Liver (tissue), 3 donors: ENCODE data around the gene KAT2A.

ENCODE experiments used
- ATF3 ChIP-seq: IDR thresholded peaks from 2 replicates; pipeline ENCODE4 v1.6.1; 2016; ENCODE audit warnings: antibody characterized with exemption
- CTCF ChIP-seq: fragments of 150-350 bp; IDR thresholded peaks from 2 replicates; pipeline ENCODE4 v1.5.1; 2017; ENCODE audit warnings: improper control_type of control experiment, low read depth, low read length; ENCODE audit not compliant: missing input control
- EGR1 ChIP-seq, 2 donors: IDR thresholded peaks; 2 replicates each; pipeline ENCODE4 v1.6.1; 2016 to 2018; ENCODE audit warnings: antibody characterized with exemption in 2 of 2, low read depth in 2 of 2
- GABPA ChIP-seq, 2 donors: IDR thresholded peaks in 1 of 2; conservative IDR thresholded peaks in 1 of 2; 2 replicates each; pipeline ENCODE4 v1.6.1; 2016; ENCODE audit warnings: antibody characterized with exemption in 2 of 2, mild to moderate bottlenecking in 1 of 2, moderate library complexity in 1 of 2
- HNF4A ChIP-seq, 2 donors: conservative IDR thresholded peaks; 2 replicates each; pipeline ENCODE4 v1.6.1; 2016; ENCODE audit warnings: antibody characterized with exemption in 2 of 2, mild to moderate bottlenecking in 2 of 2
- RAD21 ChIP-seq, 2 donors: IDR thresholded peaks; 2 replicates each; pipeline ENCODE4 v1.6.1; 2016; ENCODE audit warnings: antibody characterized with exemption in 2 of 2, mild to moderate bottlenecking in 2 of 2
- REST ChIP-seq: IDR thresholded peaks from 2 replicates; pipeline ENCODE4 v1.6.1; 2016; ENCODE audit warnings: antibody characterized with exemption, mild to moderate bottlenecking
- SP1 ChIP-seq: IDR thresholded peaks from 2 replicates; pipeline ENCODE4 v1.6.1; 2018; ENCODE audit warnings: antibody characterized with exemption, mild to moderate bottlenecking
- YY1 ChIP-seq: IDR thresholded peaks from 2 replicates; pipeline ENCODE4 v1.6.1; 2016; ENCODE audit warnings: antibody characterized with exemption, mild to moderate bottlenecking
- TF ChIP-seq, protein P1 (sequence below): IDR thresholded peaks from 2 replicates; pipeline ENCODE4 v1.6.1; 2016; ENCODE audit warnings: antibody characterized with exemption
- donor health status: healthy.
- donor health status: healthy.

GRCh38 chr17:42138749-42139492 lies 17.8 kb upstream of the KAT2A start:
- TF ChIP-seq CTCF (no peak), ATF3 (no peak), HNF4A (conservative IDR thresholded peaks at IDR 0.05) (no peak), GABPA (IDR thresholded peaks at IDR 0.05 in 1 of 2, conservative IDR thresholded peaks at IDR 0.05 in 1 of 2) (no peak), YY1 (no peak), EGR1 (IDR thresholded peaks at IDR 0.05; ENCODE audit: low read depth in 2 of 2) (no peak), RAD21 (IDR thresholded peaks at IDR 0.05) (no peak), SP1 (no peak), REST (no peak)
- TF ChIP-seq, protein P1, sequence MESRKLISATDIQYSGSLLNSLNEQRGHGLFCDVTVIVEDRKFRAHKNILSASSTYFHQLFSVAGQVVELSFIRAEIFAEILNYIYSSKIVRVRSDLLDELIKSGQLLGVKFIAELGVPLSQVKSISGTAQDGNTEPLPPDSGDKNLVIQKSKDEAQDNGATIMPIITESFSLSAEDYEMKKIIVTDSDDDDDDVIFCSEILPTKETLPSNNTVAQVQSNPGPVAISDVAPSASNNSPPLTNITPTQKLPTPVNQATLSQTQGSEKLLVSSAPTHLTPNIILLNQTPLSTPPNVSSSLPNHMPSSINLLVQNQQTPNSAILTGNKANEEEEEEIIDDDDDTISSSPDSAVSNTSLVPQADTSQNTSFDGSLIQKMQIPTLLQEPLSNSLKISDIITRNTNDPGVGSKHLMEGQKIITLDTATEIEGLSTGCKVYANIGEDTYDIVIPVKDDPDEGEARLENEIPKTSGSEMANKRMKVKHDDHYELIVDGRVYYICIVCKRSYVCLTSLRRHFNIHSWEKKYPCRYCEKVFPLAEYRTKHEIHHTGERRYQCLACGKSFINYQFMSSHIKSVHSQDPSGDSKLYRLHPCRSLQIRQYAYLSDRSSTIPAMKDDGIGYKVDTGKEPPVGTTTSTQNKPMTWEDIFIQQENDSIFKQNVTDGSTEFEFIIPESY = no peak
